ENCODE measurements around the gene SKIL.

DNA sequence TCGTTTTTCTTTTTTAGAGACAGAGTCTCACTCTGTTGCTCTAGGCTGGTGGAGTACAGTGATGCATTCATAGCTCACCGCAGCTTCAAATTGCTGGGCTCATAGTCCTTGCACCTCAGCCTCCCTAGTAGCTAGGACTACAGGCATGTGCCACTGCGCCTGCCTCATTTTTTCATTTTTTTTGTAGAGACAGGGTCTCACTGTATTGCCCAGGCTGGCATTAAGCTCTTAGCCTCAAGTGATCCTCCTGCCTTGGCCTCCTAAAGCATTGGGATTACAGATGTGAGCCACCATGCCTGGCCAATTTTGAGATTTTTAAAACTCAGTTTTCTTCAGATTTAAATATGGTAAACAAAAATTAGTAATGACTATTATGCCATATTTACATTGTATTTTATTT is 29.0 kb downstream of the SKIL start:
- TF ChIP-seq EZH2 (IDR thresholded peaks at IDR 0.05; ENCODE audit: borderline replicate concordance, low read depth, low read length, poor library complexity, severe bottlenecking) = no peak
- no peak for TF ChIP-seq CTCF (conservative IDR thresholded peaks at IDR 0.05; ENCODE audit: low read depth, low read length)
